ENCODE measurements around the gene VIPR2.
"Not testable (repeated sequence)": the region's sequence is repeated elsewhere in the genome, so short reads cannot be mapped to it uniquely, and the experiment has no call there.

DNA sequence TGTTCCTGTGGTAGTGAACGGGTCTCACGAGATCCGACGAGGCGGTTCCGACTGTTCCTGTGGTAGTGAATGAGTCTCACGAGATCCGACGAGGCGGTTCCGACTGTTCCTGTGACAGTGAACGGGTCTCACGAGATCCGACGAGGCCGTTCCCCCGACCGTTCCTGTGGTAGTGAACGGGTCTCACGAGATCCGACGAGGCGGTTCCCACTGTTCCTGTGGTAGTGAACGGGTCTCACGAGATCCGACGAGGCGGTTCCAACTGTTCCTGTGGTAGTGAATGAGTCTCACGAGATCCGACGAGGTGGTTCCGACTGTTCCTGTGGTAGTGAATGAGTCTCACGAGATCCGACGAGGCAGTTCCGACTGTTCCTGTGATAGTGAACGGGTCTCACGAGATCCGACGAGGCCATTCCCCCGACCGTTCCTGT, 43.0 kb downstream of the VIPR2 start:
- TF ChIP-seq CTCF, POLR2A (IDR thresholded peaks at IDR 0.05): not testable (repeated sequence)
